Heart right ventricle (tissue), 16 donors: ENCODE results near the gene TIMP2. TPM values are rescaled to one million over a fixed set of nuclear protein-coding genes. Genes with fewer than 3 reads are reported as not detected.

Experiments
- ATAC-seq, 8 donors: fragments of 200-7000 bp; cut with Tn5 transposase; one replicate each; pipeline ENCODE4 v1.9.1; 2020; ENCODE audit warnings: mild to moderate bottlenecking in 8 of 8, moderate library complexity in 8 of 8, moderate number of reproducible peaks in 1 of 8
- DNase-seq, 2 donors: peaks; one replicate each; pipeline ENCODE4 v3.0.0-alpha.2; 2020
- H3K27ac ChIP-seq, 10 donors: fragments of 200-600 bp; sonication (generic) in 2 of 10; one replicate each; pipeline versions ENCODE4 v1.5.0 to v1.8.0; 2020 to 2022; ENCODE audit warnings: mild to moderate bottlenecking in 3 of 10
- H3K27me3 ChIP-seq, 7 donors: fragments of 200-600 bp; one replicate each; pipeline ENCODE4 v1.8.0; 2021 to 2022; ENCODE audit warnings: mild to moderate bottlenecking in 2 of 7
- H3K36me3 ChIP-seq, 9 donors: fragments of 200-600 bp; sonication (generic) in 1 of 9; one replicate each; pipeline versions ENCODE4 v1.5.0 to v1.8.0; 2020 to 2022; ENCODE audit warnings: mild to moderate bottlenecking in 2 of 9
- H3K4me1 ChIP-seq, 9 donors: fragments of 200-600 bp; sonication (generic) in 1 of 9; one replicate each; pipeline versions ENCODE4 v1.5.0 to v1.8.0; 2020 to 2022; ENCODE audit warnings: mild to moderate bottlenecking in 4 of 9
- H3K4me3 ChIP-seq, 10 donors: fragments of 200-600 bp; sonication (generic) in 2 of 10; one replicate each; pipeline versions ENCODE4 v1.5.0 to v1.8.0; 2020 to 2022; ENCODE audit warnings: mild to moderate bottlenecking in 7 of 10, moderate library complexity in 2 of 10
- H3K9me3 ChIP-seq, 11 donors: fragments of 200-600 bp in 10 of 11; sonication (generic) in 2 of 11; one replicate each; pipeline versions ENCODE4 v1.5.0 to v1.8.0; 2013 to 2022; ENCODE audit warnings: mild to moderate bottlenecking in 2 of 11, control low read depth in 1 of 11, moderate library complexity in 1 of 11
- WGBS, 2 donors: extraction: QIAGEN DNeasy Blood & Tissue Kit; methylation state at CpG; one replicate each; pipeline ENCODE4 v1.1.7; 2013; ENCODE audit warnings: inconsistent platforms in 1 of 2; 5-methylcytosine and 5-hydroxymethylcytosine counted together
- intact Hi-C, 10 donors: fragments of 100-400 bp; cut with DNase I; formaldehyde crosslinking; loops; one replicate each; pipeline versions ENCODE4 v1.11.1 to v1.14.2; 2022
- polyA plus RNA-seq, 2 donors: library from polyadenylated mRNA; stranded (reverse); fragments of 200-250 nt; gene quantifications; one replicate each; pipeline ENCODE4 v1.2.3, GENCODE V29; 2013
- total RNA-seq, 10 donors: library from RNA; stranded (reverse); fragmentation: NEBNext Ultra II Directional in 3 of 10; extraction: Animal tissue kit (Norgen Biotek cat#: 25700) in 3 of 10; gene quantifications; one replicate each; pipeline versions ENCODE4 v1.2.1 to v1.2.4, GENCODE V29; 2021 to 2023
- TF ChIP-seq, protein P1 (sequence below), 9 donors: fragments of 200-600 bp; sonication (generic) in 2 of 9; IDR thresholded peaks; one replicate each; pipeline versions ENCODE4 v1.5.0 to v1.8.0; 2021 to 2022; ENCODE audit warnings: antibody characterized with exemption in 9 of 9, mild to moderate bottlenecking in 5 of 9, moderate library complexity in 1 of 9
- donor health status: Arrhythmogenic right ventricular cardiomyopathy.
- donor health status: ischemic (EF 13 %, LVEDD 7.1; RV severe dilation, severe dysfunction).
- donor health status: healthy with polysubstance abuse.
- donor health status: DM: no; HTN: yes; CAD: no.
- donor health status: DM: no; HTN: no; CAD: no.
- donor health status: ischemic (EF 25% LVEDD 6.9; RV normal size, moderate dysfunction).
- donor health status: ischemic (EF 25% LVEDD 5.7; RV mildly dilated, moderate dysfunction).
- donor health status: healthy.
- donor health status: DM: yes; HTN: yes; CAD: no.
- donor health status: Ischemic cardiomyopathy.
- donor health status: ischemic (EF 35%, LVEDD 5.7; RV mildly dilated, moderate dysfunction).
- donor health status: nonischemic (EF 11% LVEDD 7.7; RV severe dilation, severe dysfunction).
- donor health status: DM: yes; HTN: yes; CAD: no.
- donor health status: PGD.
- donor health status: ischemic (EF 29% LVEDD 5.4; RV normal size, mild dysfunction).
- donor health status: nonischemic (EF 23%, LVEDD 6.1; RV moderate dilation, normal function).

Gene TIMP2
- total and polyA plus RNA-seq, 12 donors, result 32.4 to 118 (median 96.7) TPM

- no peaks in the 10 kb centered on the region for H3K27me3 ChIP-seq
- H3K4me3 ChIP-seq, result no peak overlapping the region
- peak overlapping the region in 8 of 10 donors; percentile 41 to 71 (median 63) for H3K27ac ChIP-seq
- WGBS, 2 donors, result 19 to 24% methylated on average over 5 of the region's 5 CpGs
- DNase-seq, result no peak
- intact Hi-C loops, result no loop called here
- ATAC-seq, result peak in 3 of 8 donors; percentile 5 to 7 (median 5)
- H3K36me3 ChIP-seq, result peaks cover 0 to 19% (median 0%) of the 10 kb centered on the region in 9 donors
- TF ChIP-seq, protein P1, sequence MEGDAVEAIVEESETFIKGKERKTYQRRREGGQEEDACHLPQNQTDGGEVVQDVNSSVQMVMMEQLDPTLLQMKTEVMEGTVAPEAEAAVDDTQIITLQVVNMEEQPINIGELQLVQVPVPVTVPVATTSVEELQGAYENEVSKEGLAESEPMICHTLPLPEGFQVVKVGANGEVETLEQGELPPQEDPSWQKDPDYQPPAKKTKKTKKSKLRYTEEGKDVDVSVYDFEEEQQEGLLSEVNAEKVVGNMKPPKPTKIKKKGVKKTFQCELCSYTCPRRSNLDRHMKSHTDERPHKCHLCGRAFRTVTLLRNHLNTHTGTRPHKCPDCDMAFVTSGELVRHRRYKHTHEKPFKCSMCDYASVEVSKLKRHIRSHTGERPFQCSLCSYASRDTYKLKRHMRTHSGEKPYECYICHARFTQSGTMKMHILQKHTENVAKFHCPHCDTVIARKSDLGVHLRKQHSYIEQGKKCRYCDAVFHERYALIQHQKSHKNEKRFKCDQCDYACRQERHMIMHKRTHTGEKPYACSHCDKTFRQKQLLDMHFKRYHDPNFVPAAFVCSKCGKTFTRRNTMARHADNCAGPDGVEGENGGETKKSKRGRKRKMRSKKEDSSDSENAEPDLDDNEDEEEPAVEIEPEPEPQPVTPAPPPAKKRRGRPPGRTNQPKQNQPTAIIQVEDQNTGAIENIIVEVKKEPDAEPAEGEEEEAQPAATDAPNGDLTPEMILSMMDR (IDR thresholded peaks at IDR 0.05), result no peak
- H3K9me3 ChIP-seq, result no peaks in the 10 kb centered on the region
- peaks cover 43 to 95% (median 80%) of the 10 kb centered on the region in 9 donors for H3K4me1 ChIP-seq
These were observed 29.9 kb downstream of the TIMP2 start for GRCh38 chr17:78895322-78895721.

- Histone ChIP-seq H3K4me1 (peaks cover 45 to 94% (median 87%) of the 10 kb centered on the region in 9 donors), H3K9me3 (no peaks in the 10 kb centered on the region), H3K4me3 (no peak overlapping the region), H3K36me3 (peaks cover 0 to 16% (median 0%) of the 10 kb centered on the region in 9 donors), H3K27me3 (no peaks in the 10 kb centered on the region), H3K27ac (peak overlapping the region in 1 of 10 donors; percentile 31)
- intact Hi-C loops, result no loop called here
- no peak for ATAC-seq
- TF ChIP-seq, protein P1 (IDR thresholded peaks at IDR 0.05), result no peak
- no peak for DNase-seq
- 6 to 17% methylated on average over 4 of the region's 4 CpGs for whole genome bisulfite sequencing, 2 donors
These were observed 31.5 kb downstream of the TIMP2 start for GRCh38 chr17:78893684-78894083.

DNA sequence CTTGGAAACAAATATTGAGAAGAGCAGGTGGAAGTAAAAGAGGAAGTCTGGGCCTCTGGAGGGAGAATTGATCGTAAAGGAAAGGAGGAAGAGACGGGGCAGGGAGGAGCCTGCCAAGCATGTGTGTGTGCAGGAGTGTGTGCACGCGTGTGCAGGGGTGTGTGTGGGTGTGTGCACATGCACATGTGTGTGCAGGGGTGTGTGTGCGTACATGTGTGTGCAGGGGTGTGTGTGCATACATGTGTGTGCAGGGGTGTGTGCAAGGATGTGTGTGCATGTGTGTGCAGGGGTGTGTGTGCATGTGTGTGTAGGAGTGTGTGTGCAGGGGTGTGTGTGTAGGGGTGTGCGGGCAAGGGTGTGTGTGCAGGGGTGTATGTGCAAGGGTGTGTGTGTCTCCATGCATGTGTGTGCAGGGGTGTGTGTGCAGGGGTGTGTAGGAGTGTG is 32.2 kb downstream of the TIMP2 start:
- intact Hi-C loops, result no loop called here
- TF ChIP-seq, protein P1 (IDR thresholded peaks at IDR 0.05), result no peak
- no peak overlapping the region for H3K4me3 ChIP-seq
- peak overlapping the region in 2 of 10 donors; percentile 6 to 81 for H3K27ac ChIP-seq
- no peaks in the 10 kb centered on the region for H3K9me3 ChIP-seq
- peaks cover 40 to 90% (median 80%) of the 10 kb centered on the region in 9 donors for H3K4me1 ChIP-seq
- H3K36me3 ChIP-seq, result peaks cover 0 to 16% (median 0%) of the 10 kb centered on the region in 9 donors
- H3K27me3 ChIP-seq, result no peaks in the 10 kb centered on the region
- 77 to 79% methylated on average over 6 of the region's 6 CpGs for WGBS, 2 donors
- no peak for DNase-seq
- ATAC-seq, result peak in 1 of 8 donors; percentile 22

- intact Hi-C loops, result no loop called here
- Histone ChIP-seq H3K27ac (peak overlapping the region in 5 of 10 donors; percentile 6 to 81 (median 24)), H3K4me1 (peaks cover 39 to 86% (median 76%) of the 10 kb centered on the region in 9 donors), H3K9me3 (no peaks in the 10 kb centered on the region), H3K4me3 (no peak overlapping the region), H3K36me3 (peaks cover 0 to 12% (median 0%) of the 10 kb centered on the region in 9 donors), H3K27me3 (no peaks in the 10 kb centered on the region)
- WGBS, 2 donors, result 43 to 45% methylated on average over 5 of the region's 5 CpGs
- no peak for DNase-seq
- TF ChIP-seq, protein P1 (IDR thresholded peaks at IDR 0.05), result no peak
- ATAC-seq, result peak in 4 of 8 donors; percentile 2 to 32 (median 20)
These were observed 32.7 kb downstream of the TIMP2 start for GRCh38 chr17:78892520-78892919.
